SU-DHL-6 (cell line): ENCODE results near the gene LEFTY1.
"Not testable (repeated sequence)": the region's sequence is repeated elsewhere in the genome, so short reads cannot be mapped to it uniquely, and the experiment has no call there.

Experiments
- H2AFZ ChIP-seq: fragments of 200-600 bp; sonication (generic); 2 replicates; pipeline ENCODE4 v1.6.1; 2014; ENCODE audit warnings: low read depth, mild to moderate bottlenecking, moderate library complexity, mixed read lengths, antibody characterized with exemption, low read length; ENCODE audit not compliant: severe bottlenecking
- H3F3A ChIP-seq: fragments of 200-600 bp; shearing (Covaris generic); 2 replicates; pipeline ENCODE4 v1.6.0; 2016; ENCODE audit warnings: antibody characterized with exemption, mild to moderate bottlenecking; ENCODE audit not compliant: insufficient read depth
- H3K27ac ChIP-seq: fragments of 200-600 bp; sonication (generic); 2 replicates; pipeline ENCODE4 v1.5.1; 2016; ENCODE audit warnings: low read depth, mild to moderate bottlenecking, low read length, moderate library complexity, mixed read lengths
- H3K27me3 ChIP-seq: fragments of 200-600 bp; sonication (generic), shearing (Covaris generic); 2 replicates; pipeline ENCODE4 v1.6.0; 2014; ENCODE audit warnings: mild to moderate bottlenecking, low read length
- H3K36me3 ChIP-seq: fragments of 200-600 bp; sonication (generic); 2 replicates; pipeline ENCODE4 v1.6.1; 2014; ENCODE audit warnings: mild to moderate bottlenecking, low read length, mixed read lengths
- H3K4me2 ChIP-seq: fragments of 300-600, 200-600 bp; shearing (Covaris generic), sonication (generic); 2 replicates; pipeline ENCODE4 v1.6.0; 2014; ENCODE audit warnings: low read length, low read depth, mild to moderate bottlenecking; ENCODE audit not compliant: poor library complexity, severe bottlenecking
- H3K4me3 ChIP-seq: fragments of 200-600 bp; sonication (generic); 2 replicates; pipeline ENCODE4 v1.5.1; 2014; ENCODE audit warnings: antibody characterized with exemption, low read length, mild to moderate bottlenecking, mixed read lengths; ENCODE audit not compliant: insufficient read depth, poor library complexity, severe bottlenecking
- H3K79me2 ChIP-seq: fragments of 200-600 bp; sonication (generic); 2 replicates; pipeline ENCODE4 v1.6.1; 2014; ENCODE audit warnings: mild to moderate bottlenecking, low read length, moderate library complexity; ENCODE audit not compliant: insufficient read depth
- H3K9ac ChIP-seq: fragments of 200-600 bp; sonication (generic); 2 replicates; pipeline ENCODE4 v1.7.0; 2014; ENCODE audit warnings: mild to moderate bottlenecking, low read length
- H3K9me2 ChIP-seq: fragments of 200-600 bp; sonication (generic); replicated peaks from 2 replicates; pipeline ENCODE4 v1.6.1; 2014; ENCODE audit warnings: low read length; ENCODE audit not compliant: insufficient read depth
- H3K9me3 ChIP-seq: fragments of 200-600 bp; sonication (generic); 2 replicates; pipeline ENCODE4 v1.6.1; 2014; ENCODE audit warnings: low read length, mixed read lengths; ENCODE audit not compliant: insufficient read depth
- H4K20me1 ChIP-seq: fragments of 200-600 bp; sonication (generic); 2 replicates; pipeline ENCODE4 v1.6.1; 2014; ENCODE audit warnings: low read depth, mild to moderate bottlenecking, antibody characterized with exemption, low read length, moderate library complexity, mixed read lengths
- CTCF ChIP-seq: fragments of 200-600 bp; sonication (generic); IDR thresholded peaks from one replicate; pipeline ENCODE4 v1.5.1; 2017; ENCODE audit warnings: antibody characterized with exemption, mild to moderate bottlenecking, low read length, moderate library complexity; ENCODE audit not compliant: insufficient read depth, poor library complexity, severe bottlenecking
- EZH2phosphoT487 ChIP-seq: fragments of 200-600 bp; sonication (generic), shearing (Covaris generic); conservative IDR thresholded peaks from 2 replicates; pipeline ENCODE4 v1.6.1; 2018; ENCODE audit warnings: mild to moderate bottlenecking, antibody characterized with exemption, low read length, moderate library complexity, mixed read lengths

Gene LEFTY1

GRCh38 chr1:225889743-225890142 is 797 bp upstream of the LEFTY1 start:
- no peaks in the 10 kb centered on the region for H3K79me2 ChIP-seq
- no peak overlapping the region for H3K4me2 ChIP-seq
- H3K27me3 ChIP-seq, result no peaks in the 10 kb centered on the region
- TF ChIP-seq CTCF, result no peak
- no peak for TF ChIP-seq EZH2phosphoT487
- no peaks in the 10 kb centered on the region for H3K9me2 ChIP-seq
- no peaks in the 10 kb centered on the region for H3K9me3 ChIP-seq
- no peak overlapping the region for H2AFZ ChIP-seq
- H4K20me1 ChIP-seq, result no peaks in the 10 kb centered on the region
- no peaks in the 10 kb centered on the region for H3K36me3 ChIP-seq
- H3F3A ChIP-seq, result no peaks in the 10 kb centered on the region
- no peak overlapping the region for H3K4me3 ChIP-seq
- no peak overlapping the region for H3K27ac ChIP-seq
- no peak overlapping the region for H3K9ac ChIP-seq

- no peak overlapping the region for H3K4me3 ChIP-seq
- no peaks in the 10 kb centered on the region for H3K27me3 ChIP-seq
- no peaks in the 10 kb centered on the region for H3K79me2 ChIP-seq
- H3K27ac ChIP-seq, result no peak overlapping the region
- no peak overlapping the region for H2AFZ ChIP-seq
- no peaks in the 10 kb centered on the region for H3K9me3 ChIP-seq
- H3F3A ChIP-seq, result no peaks in the 10 kb centered on the region
- H4K20me1 ChIP-seq, result no peaks in the 10 kb centered on the region
- H3K4me2 ChIP-seq, result no peak overlapping the region
- no peak overlapping the region for H3K9ac ChIP-seq
- no peaks in the 10 kb centered on the region for H3K9me2 ChIP-seq
- TF ChIP-seq EZH2phosphoT487 (no peak), CTCF (no peak)
- no peaks in the 10 kb centered on the region for H3K36me3 ChIP-seq
Observed at GRCh38 chr1:225888289-225888897, 553 bp downstream of the LEFTY1 start.

GRCh38 chr1:225887554-225888288 is 1.2 kb downstream of the LEFTY1 start:
- not testable (repeated sequence) for H3K4me3 ChIP-seq, H3K9me2 ChIP-seq, H3K4me2 ChIP-seq, H3K27ac ChIP-seq, H3K9ac ChIP-seq, H3K27me3 ChIP-seq, H3K36me3 ChIP-seq, H3F3A ChIP-seq, H3K9me3 ChIP-seq, H2AFZ ChIP-seq, H3K79me2 ChIP-seq, H4K20me1 ChIP-seq

GRCh38 chr1:225887030-225887314 is 2.0 kb downstream of the LEFTY1 start:
- Histone ChIP-seq H3K4me3 (no peak overlapping the region), H3K4me2 (no peak overlapping the region)

More at GRCh38 chr1:225887030-225887314, 2.0 kb downstream of the LEFTY1 start:
- Histone ChIP-seq H3K27ac (no peak overlapping the region), H3K9me2 (no peaks in the 10 kb centered on the region), H3K9me3 (no peaks in the 10 kb centered on the region), H2AFZ (no peak overlapping the region), H4K20me1 (no peaks in the 10 kb centered on the region), H3K36me3 (no peaks in the 10 kb centered on the region), H3F3A (no peaks in the 10 kb centered on the region), H3K27me3 (no peaks in the 10 kb centered on the region), H3K79me2 (no peaks in the 10 kb centered on the region), H3K9ac (no peak overlapping the region)
- TF ChIP-seq CTCF, result no peak
- no peak for TF ChIP-seq EZH2phosphoT487
